Activated T-helper 1 cell treated with anti-CD3 and anti-CD28 coated beads, Interleukin-12 subunit alpha, Interleukin-12 subunit beta, Interleukin-2, Interleukin-4 antibody, amounts not matched to agents 30 ng/mL and 10 ng/mL and 1 ng/mL, durations not matched to agents 14 hours and 24 hours and 36 hours (primary cell): Measurements from ENCODE around the gene EFCAB8. TPM values are rescaled to one million over a fixed set of nuclear protein-coding genes. Genes with fewer than 3 reads are reported as not detected.
A peak's percentile ranks its signal among the peaks of the same experiment; 100 is the strongest.
"Not testable (repeated sequence)": the region's sequence is repeated elsewhere in the genome, so short reads cannot be mapped to it uniquely, and the experiment has no call there.

Source experiments
- DNase-seq: peaks from one replicate; pipeline ENCODE4 v3.0.0; 2021; ENCODE audit warnings: low spot score
- H3K27ac Mint-ChIP-seq: one replicate; pipeline ENCODE4 v1.8.0; 2021; ENCODE audit warnings: mild to moderate bottlenecking, mixed read lengths
- H3K27me3 Mint-ChIP-seq: one replicate; pipeline ENCODE4 v1.8.0; 2022; ENCODE audit warnings: mild to moderate bottlenecking, moderate library complexity, mixed read lengths; ENCODE audit not compliant: insufficient read depth
- H3K36me3 Mint-ChIP-seq: one replicate; pipeline ENCODE4 v1.8.0; 2021; ENCODE audit warnings: low read depth, mixed read lengths
- H3K4me1 Mint-ChIP-seq: one replicate; pipeline ENCODE4 v1.8.0; 2021; ENCODE audit warnings: low read depth, mixed read lengths
- H3K4me3 Mint-ChIP-seq: one replicate; pipeline ENCODE4 v1.8.0; 2021; ENCODE audit warnings: mild to moderate bottlenecking, moderate library complexity, mixed read lengths
- H3K9me3 Mint-ChIP-seq: one replicate; pipeline ENCODE4 v1.8.0; 2021; ENCODE audit warnings: mixed read lengths
- intact Hi-C: fragments of 100-400 bp; cut with micrococcal nuclease; formaldehyde crosslinking; loops from one replicate; pipeline ENCODE4 v1.15.1; 2024
- total RNA-seq: library from RNA; stranded (reverse); gene quantifications from 2 replicates; pipeline ENCODE4 v1.2.3, GENCODE V29; 2022

The EFCAB8 gene
- total RNA-seq, 1 donor from 2014 or later = 0.39 TPM

DNA sequence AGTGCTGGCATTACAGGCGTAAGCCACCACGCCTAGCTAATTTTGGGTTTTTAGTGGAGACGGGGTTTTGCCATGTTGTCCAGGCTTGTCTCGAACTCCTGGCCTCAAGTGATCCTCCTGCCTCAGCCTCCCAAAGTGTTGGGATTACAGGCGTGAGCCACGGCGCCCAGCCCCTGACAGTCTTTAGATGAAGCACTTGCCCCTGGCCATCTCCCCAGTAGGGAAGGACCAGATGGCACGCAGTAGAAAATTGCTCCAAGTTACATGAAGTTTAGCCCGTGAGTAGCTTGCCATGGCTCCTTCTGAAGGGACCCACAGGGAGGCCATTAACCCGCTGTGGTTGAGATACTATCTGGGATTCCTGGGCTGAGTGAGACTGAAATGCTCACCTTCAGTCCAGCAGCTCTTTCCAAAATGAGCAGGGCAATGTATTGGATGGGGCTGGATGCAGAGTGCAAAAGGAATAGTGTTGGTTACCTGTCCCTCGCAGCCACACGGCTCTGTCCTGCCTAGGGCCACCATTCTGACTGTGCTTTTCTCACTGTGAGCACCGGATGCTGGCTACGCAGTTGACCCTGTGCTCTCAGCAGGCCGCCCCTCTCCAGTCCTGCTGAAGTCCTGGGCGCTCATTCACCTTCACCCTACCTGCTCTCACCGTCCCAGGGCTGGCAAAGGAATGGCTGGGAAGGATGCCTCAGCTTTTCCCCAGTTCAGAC, 66.9 kb downstream of the EFCAB8 start:
- intact Hi-C loops = no loop called here
- Mint-ChIP-seq H3K27me3 (peaks cover 5% of the 10 kb centered on the region), H3K36me3 (no peaks in the 10 kb centered on the region), H3K4me3 (no peak overlapping the region), H3K27ac (no peak overlapping the region), H3K9me3 (no peaks in the 10 kb centered on the region), H3K4me1 (no peaks in the 10 kb centered on the region)
- no peak for DNase-seq

DNA sequence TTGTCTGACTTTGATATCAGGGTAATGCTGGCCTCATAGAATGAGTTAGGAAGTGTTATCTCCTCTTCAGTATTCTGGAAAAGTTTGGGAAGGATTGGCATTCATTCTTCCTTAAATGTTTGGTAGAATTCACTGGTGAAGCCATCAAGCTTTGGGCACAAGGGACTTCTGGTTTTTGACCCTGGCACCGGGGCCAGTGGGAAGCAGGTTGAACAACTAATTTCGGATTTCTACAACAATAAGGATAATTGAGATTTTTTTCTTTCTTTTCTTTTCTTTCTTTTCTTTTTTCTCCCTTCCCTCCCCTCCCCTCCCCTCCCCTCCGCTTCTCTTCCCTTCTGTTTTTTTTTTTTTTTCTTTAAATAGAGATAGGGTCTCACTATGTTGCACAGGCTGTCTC, 70.4 kb downstream of the EFCAB8 start:
- H3K4me1 Mint-ChIP-seq = no peaks in the 10 kb centered on the region
- no peaks in the 10 kb centered on the region for H3K9me3 Mint-ChIP-seq
- no peaks in the 10 kb centered on the region for H3K36me3 Mint-ChIP-seq
- no peak overlapping the region for H3K4me3 Mint-ChIP-seq
- no peak overlapping the region for H3K27ac Mint-ChIP-seq
- H3K27me3 Mint-ChIP-seq = peaks cover 4% of the 10 kb centered on the region
- intact Hi-C loops = no loop called here
- DNase-seq = no peak

GRCh38 chr20:32930181-32930580, 71.5 kb downstream of the EFCAB8 start:
- no peak for DNase-seq
- H3K36me3 Mint-ChIP-seq = no peaks in the 10 kb centered on the region
- no peak overlapping the region for H3K27ac Mint-ChIP-seq
- H3K4me3 Mint-ChIP-seq = no peak overlapping the region
- no peaks in the 10 kb centered on the region for H3K9me3 Mint-ChIP-seq
- H3K27me3 Mint-ChIP-seq = peaks cover 4% of the 10 kb centered on the region
- intact Hi-C loops = no loop called here
- no peaks in the 10 kb centered on the region for H3K4me1 Mint-ChIP-seq

DNA sequence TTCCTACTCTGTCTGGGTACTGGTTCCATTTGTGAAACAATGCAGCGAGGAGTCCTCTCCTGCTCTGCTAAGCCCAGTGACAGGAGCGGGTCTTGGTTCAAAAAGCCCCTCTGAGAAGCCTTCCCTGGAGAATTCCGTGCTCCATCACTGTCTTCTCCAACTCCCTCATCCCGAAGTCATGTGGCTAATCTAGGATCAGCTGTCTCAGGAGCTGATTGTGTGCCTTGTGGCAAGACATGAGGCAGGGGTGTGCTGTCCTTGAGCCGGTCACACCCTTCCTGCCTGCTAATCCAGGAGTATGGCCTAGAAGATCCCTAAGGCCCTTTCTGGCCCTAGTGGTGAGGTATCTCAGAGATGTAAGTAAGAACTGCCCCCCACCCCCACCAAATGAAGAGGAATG, 72.0 kb downstream of the EFCAB8 start:
- peaks cover 4% of the 10 kb centered on the region for H3K27me3 Mint-ChIP-seq
- no peaks in the 10 kb centered on the region for H3K36me3 Mint-ChIP-seq
- H3K4me1 Mint-ChIP-seq = no peaks in the 10 kb centered on the region
- no peaks in the 10 kb centered on the region for H3K9me3 Mint-ChIP-seq
- no peak overlapping the region for H3K4me3 Mint-ChIP-seq
- DNase-seq = no peak
- no peak overlapping the region for H3K27ac Mint-ChIP-seq
- intact Hi-C loops = no loop called here

- no peaks in the 10 kb centered on the region for H3K4me1 Mint-ChIP-seq
- intact Hi-C loops = no loop called here
- no peaks in the 10 kb centered on the region for H3K36me3 Mint-ChIP-seq
- peaks cover 1% of the 10 kb centered on the region for H3K27me3 Mint-ChIP-seq
- H3K4me3 Mint-ChIP-seq = no peak overlapping the region
- no peak for DNase-seq
- no peaks in the 10 kb centered on the region for H3K9me3 Mint-ChIP-seq
- no peak overlapping the region for H3K27ac Mint-ChIP-seq
Measured at GRCh38 chr20:32934580-32934979, 75.9 kb downstream of the EFCAB8 start.

- intact Hi-C loops = no loop called here
- peaks cover 12% of the 10 kb centered on the region for H3K4me1 Mint-ChIP-seq
- H3K9me3 Mint-ChIP-seq = no peaks in the 10 kb centered on the region
- H3K36me3 Mint-ChIP-seq = no peaks in the 10 kb centered on the region
- no peak overlapping the region for H3K4me3 Mint-ChIP-seq
- H3K27me3 Mint-ChIP-seq = peaks cover 5% of the 10 kb centered on the region
- no peak for DNase-seq
- no peak overlapping the region for H3K27ac Mint-ChIP-seq
Measured at GRCh38 chr20:32941155-32941885, 82.6 kb downstream of the EFCAB8 start.

DNA sequence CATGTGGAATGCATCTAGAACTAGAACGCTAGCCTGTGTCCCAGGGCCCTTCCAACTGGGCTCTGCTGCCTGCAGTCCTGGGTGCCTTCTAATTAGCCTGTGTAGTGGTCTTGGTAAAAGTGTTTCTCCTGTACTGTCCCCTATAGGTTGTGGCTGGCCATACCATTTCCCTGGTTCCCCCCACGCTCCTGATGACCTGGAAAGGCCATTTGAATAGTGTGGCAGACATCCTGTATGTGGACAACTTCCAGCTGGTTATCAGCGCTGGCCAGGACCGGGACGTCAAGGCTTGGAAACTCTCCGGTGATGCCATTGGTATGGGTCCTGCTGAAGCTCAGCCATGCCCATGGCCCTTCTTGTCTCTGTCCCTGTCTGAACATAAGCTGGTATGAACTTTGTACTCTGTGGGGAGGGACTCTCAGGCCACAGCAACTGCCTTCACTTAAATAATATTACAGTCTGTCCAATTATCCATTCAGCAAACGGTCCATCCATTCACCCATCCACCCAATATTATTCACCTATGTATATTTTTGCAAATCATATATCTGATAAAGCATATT, 84.8 kb downstream of the EFCAB8 start:
- Mint-ChIP-seq H3K9me3 (no peaks in the 10 kb centered on the region), H3K27ac (no peak overlapping the region), H3K4me1 (peaks cover 18% of the 10 kb centered on the region), H3K27me3 (peaks cover 5% of the 10 kb centered on the region), H3K4me3 (no peak overlapping the region), H3K36me3 (no peaks in the 10 kb centered on the region)
- intact Hi-C loops = no loop called here
- no peak for DNase-seq

DNA sequence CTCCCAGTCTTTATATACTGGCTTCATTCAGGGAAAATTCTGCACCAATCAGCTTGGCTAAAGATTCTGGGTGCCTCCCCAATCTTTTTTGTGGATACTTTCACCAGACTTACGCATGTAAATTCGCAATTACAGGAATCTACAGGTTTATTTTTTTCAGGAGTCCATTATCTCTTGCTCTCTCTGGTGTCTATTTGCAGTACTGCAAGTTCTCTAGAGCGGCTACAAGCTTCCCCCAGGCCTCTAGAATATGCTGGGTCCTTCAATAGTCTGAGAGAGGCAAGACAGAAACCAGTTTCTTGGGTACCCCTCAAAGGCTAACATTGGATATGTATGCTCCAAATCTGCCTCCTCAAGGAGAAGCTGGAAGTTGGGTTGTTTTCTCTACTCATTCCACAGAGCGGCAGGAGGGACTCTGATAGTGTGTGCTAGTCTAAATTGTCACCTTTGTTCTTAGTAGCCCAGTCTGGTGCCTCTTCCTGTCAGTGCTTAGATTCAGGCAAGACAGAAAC, 87.0 kb downstream of the EFCAB8 start:
- peaks cover 4% of the 10 kb centered on the region for H3K27me3 Mint-ChIP-seq
- no peaks in the 10 kb centered on the region for H3K36me3 Mint-ChIP-seq
- peaks cover 27% of the 10 kb centered on the region for H3K4me1 Mint-ChIP-seq
- no peaks in the 10 kb centered on the region for H3K9me3 Mint-ChIP-seq
- DNase-seq = no peak
- no peak overlapping the region for H3K4me3 Mint-ChIP-seq
- intact Hi-C loops = loop anchor here (1.0 to 2.0 kb wide), 4 partner anchors 21 to 155 kb away; no protein-coding TSS in a partner anchor
- peak overlapping the region; percentile 20 for H3K27ac Mint-ChIP-seq

GRCh38 chr20:32946629-32947028, 87.9 kb downstream of the EFCAB8 start:
- DNase-seq = no peak
- no peaks in the 10 kb centered on the region for H3K36me3 Mint-ChIP-seq
- no peaks in the 10 kb centered on the region for H3K9me3 Mint-ChIP-seq
- intact Hi-C loops = loop anchor here (2.0 kb wide), 1 partner anchor 20 kb away; no protein-coding TSS in a partner anchor
- H3K27ac Mint-ChIP-seq = no peak overlapping the region
- H3K4me3 Mint-ChIP-seq = no peak overlapping the region
- H3K4me1 Mint-ChIP-seq = peaks cover 32% of the 10 kb centered on the region
- H3K27me3 Mint-ChIP-seq = peaks cover 8% of the 10 kb centered on the region

DNA sequence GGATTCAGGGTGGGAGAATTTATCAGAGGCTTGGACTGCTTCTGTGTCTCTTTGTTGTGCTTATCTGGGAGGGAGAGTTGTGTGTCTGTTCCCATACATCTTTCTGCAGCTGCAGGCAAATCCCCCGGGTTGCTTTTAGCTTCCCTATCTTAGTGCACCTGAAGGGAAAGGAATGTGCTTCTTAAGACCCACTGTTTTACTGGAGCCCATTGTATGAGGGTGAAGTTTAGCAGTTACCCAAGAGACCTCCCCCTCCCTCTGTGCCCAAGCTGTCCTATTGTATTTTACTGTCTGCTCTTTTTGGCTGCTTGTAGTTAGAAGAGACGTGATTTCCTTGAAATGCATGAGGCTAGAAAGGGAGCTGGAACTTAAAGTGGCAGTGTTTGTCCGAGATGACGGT, 91.8 kb downstream of the EFCAB8 start:
- H3K27ac Mint-ChIP-seq, H3K36me3 Mint-ChIP-seq, H3K9me3 Mint-ChIP-seq, H3K4me3 Mint-ChIP-seq, H3K27me3 Mint-ChIP-seq, intact Hi-C loops, DNase-seq: not testable (repeated sequence)
- peaks cover 28% of the 10 kb centered on the region for H3K4me1 Mint-ChIP-seq

GRCh38 chr20:32957459-32957858, 98.7 kb downstream of the EFCAB8 start:
- H3K27ac Mint-ChIP-seq = no peak overlapping the region
- H3K36me3 Mint-ChIP-seq = peaks cover 7% of the 10 kb centered on the region
- H3K4me1 Mint-ChIP-seq = no peaks in the 10 kb centered on the region
- no peaks in the 10 kb centered on the region for H3K27me3 Mint-ChIP-seq
- DNase-seq = no peak
- H3K4me3 Mint-ChIP-seq = no peak overlapping the region
- intact Hi-C loops = no loop called here
- peaks cover 19% of the 10 kb centered on the region for H3K9me3 Mint-ChIP-seq

- DNase-seq = no peak
- peaks cover 19% of the 10 kb centered on the region for H3K9me3 Mint-ChIP-seq
- no peaks in the 10 kb centered on the region for H3K4me1 Mint-ChIP-seq
- no peak overlapping the region for H3K27ac Mint-ChIP-seq
- H3K27me3 Mint-ChIP-seq = no peaks in the 10 kb centered on the region
- H3K36me3 Mint-ChIP-seq = peaks cover 7% of the 10 kb centered on the region
- H3K4me3 Mint-ChIP-seq = no peak overlapping the region
- intact Hi-C loops = no loop called here
Measured at GRCh38 chr20:32958574-32958973, 99.9 kb downstream of the EFCAB8 start.
